GM23338 (cell line): ENCODE results near the gene PKP2. TPM values are rescaled to one million over a fixed set of nuclear protein-coding genes. Genes with fewer than 3 reads are reported as not detected.

Experiments used
- ATAC-seq: fragments of 200-7000 bp; cut with Tn5 transposase; 3 replicates; pipeline ENCODE4 v1.9.1; 2020
- DNase-seq: peaks from one replicate; pipeline ENCODE4 v3.0.0-alpha.2; 2015; ENCODE audit warnings: low spot score
- H2AFZ ChIP-seq: fragments of 200-600 bp; sonication (generic); 2 replicates; pipeline ENCODE4 v1.8.0; 2016; ENCODE audit warnings: antibody characterized with exemption, mild to moderate bottlenecking, moderate library complexity
- H3F3A ChIP-seq: fragments of 200-600 bp; sonication (generic); replicated peaks from 2 replicates; pipeline ENCODE4 v1.8.0; 2017; ENCODE audit warnings: antibody characterized with exemption, mixed run types, low read depth
- H3K27ac ChIP-seq: fragments of 200-600 bp; sonication (generic); 2 replicates; pipeline ENCODE4 v1.6.1; 2016; ENCODE audit warnings: low read depth
- H3K27me3 ChIP-seq: fragments of 200-600 bp; sonication (generic); 2 replicates; pipeline ENCODE4 v1.8.0; 2016; ENCODE audit warnings: mild to moderate bottlenecking, mixed run types, moderate library complexity; ENCODE audit not compliant: insufficient read depth
- H3K36me3 ChIP-seq: fragments of 200-600 bp; sonication (generic); 2 replicates; pipeline ENCODE4 v1.8.0; 2016; ENCODE audit warnings: mild to moderate bottlenecking; ENCODE audit not compliant: insufficient read depth
- H3K4me1 ChIP-seq: fragments of 200-600 bp; sonication (generic); 2 replicates; pipeline ENCODE4 v1.8.0; 2016; ENCODE audit warnings: mild to moderate bottlenecking, moderate library complexity; ENCODE audit not compliant: insufficient read depth
- H3K4me2 ChIP-seq: fragments of 200-600 bp; sonication (generic); 2 replicates; pipeline ENCODE4 v1.7.1; 2017; ENCODE audit warnings: mixed run types
- H3K4me3 ChIP-seq: fragments of 200-600 bp; sonication (generic); 2 replicates; pipeline ENCODE4 v1.6.1; 2016; ENCODE audit warnings: mixed run types
- H3K79me2 ChIP-seq: fragments of 200-600 bp; sonication (generic); replicated peaks from 2 replicates; pipeline ENCODE4 v1.8.0; 2017; ENCODE audit warnings: mild to moderate bottlenecking; ENCODE audit not compliant: insufficient read depth
- H3K9me2 ChIP-seq: fragments of 200-600 bp; sonication (generic); 2 replicates; pipeline ENCODE4 v1.8.0; 2017; ENCODE audit not compliant: insufficient read depth
- H4K20me1 ChIP-seq: fragments of 200-600 bp; sonication (generic); replicated peaks from 2 replicates; pipeline ENCODE4 v1.8.0; 2017; ENCODE audit warnings: mild to moderate bottlenecking; ENCODE audit not compliant: insufficient read depth
- H3K27ac Mint-ChIP-seq: 2 replicates; pipeline ENCODE4 v1.8.0; 2020; ENCODE audit warnings: inconsistent platforms, mild to moderate bottlenecking, moderate library complexity, mixed read lengths
- H3K27me3 Mint-ChIP-seq: 3 replicates; pipeline ENCODE4 v1.8.0; 2022; ENCODE audit warnings: low read depth, mild to moderate bottlenecking, moderate library complexity, mixed read lengths, inconsistent platforms; ENCODE audit not compliant: insufficient read depth, poor library complexity
- H3K36me3 Mint-ChIP-seq: 3 replicates; pipeline ENCODE4 v1.8.0; 2021; ENCODE audit warnings: low read depth, mild to moderate bottlenecking, inconsistent platforms, moderate library complexity, mixed read lengths
- H3K4me1 Mint-ChIP-seq: 3 replicates; pipeline ENCODE4 v1.8.0; 2020; ENCODE audit warnings: mild to moderate bottlenecking, inconsistent platforms, mixed read lengths
- H3K4me3 Mint-ChIP-seq: 3 replicates; pipeline ENCODE4 v1.8.0; 2021; ENCODE audit warnings: moderate library complexity, mild to moderate bottlenecking, inconsistent platforms, mixed read lengths
- H3K9me3 Mint-ChIP-seq: 3 replicates; pipeline ENCODE4 v1.8.0; 2020; ENCODE audit warnings: moderate library complexity, mild to moderate bottlenecking, inconsistent platforms, mixed read lengths
- CREB1 ChIP-seq: fragments of 250-450 bp; sonication (Bioruptor Pico); IDR thresholded peaks from 2 replicates; pipeline ENCODE4 v1.5.0; 2020; ENCODE audit warnings: low read depth, mild to moderate bottlenecking, moderate library complexity
- EZH2 ChIP-seq: fragments of 200-600 bp; sonication (generic); IDR thresholded peaks from one replicate; pipeline ENCODE4 v1.8.0; 2017; ENCODE audit warnings: antibody characterized with exemption, mild to moderate bottlenecking, low read depth; ENCODE audit not compliant: unreplicated experiment
- EZH2phosphoT487 ChIP-seq: fragments of 200-600 bp; sonication (generic); IDR thresholded peaks from one replicate; pipeline ENCODE4 v1.8.1; 2018; ENCODE audit warnings: antibody characterized with exemption; ENCODE audit not compliant: unreplicated experiment
- JUNB ChIP-seq: IDR thresholded peaks from one replicate; pipeline ENCODE4 v1.6.1; 2016; ENCODE audit warnings: antibody characterized with exemption; ENCODE audit not compliant: unreplicated experiment
- NANOG ChIP-seq: IDR thresholded peaks from 2 replicates; pipeline ENCODE4 v1.6.1; 2016; ENCODE audit warnings: antibody characterized with exemption, borderline replicate concordance
- POLR2AphosphoS5 ChIP-seq: IDR thresholded peaks from 2 replicates; pipeline ENCODE4 v1.6.1; 2016; ENCODE audit warnings: antibody characterized with exemption, low read depth
- STAT1 ChIP-seq: IDR thresholded peaks from one replicate; pipeline ENCODE4 v1.6.1; 2016; ENCODE audit warnings: antibody characterized with exemption; ENCODE audit not compliant: unreplicated experiment
- ZNF114 ChIP-seq: fragments of 250-450 bp; sonication (Bioruptor Pico); IDR thresholded peaks from 2 replicates; pipeline ENCODE4 v1.5.0; 2020; ENCODE audit warnings: mild to moderate bottlenecking, moderate library complexity
- ZNF331 ChIP-seq: fragments of 250-450 bp; sonication (Bioruptor Pico); IDR thresholded peaks from 2 replicates; pipeline ENCODE4 v1.5.0; 2020; ENCODE audit warnings: low read depth, mild to moderate bottlenecking, moderate library complexity
- polyA plus RNA-seq: library from polyadenylated mRNA; unstranded; fragments of >200 nt; fragmentation: Nextera tagmentation; extraction: Ambion mirVana; gene quantifications from 2 replicates; pipeline ENCODE4 v1.2.1, GENCODE V29; 2016
- total RNA-seq: library from RNA; depleted of rRNA; stranded (reverse); fragments of >200 nt; shearing (Covaris generic); gene quantifications from 2 replicates; pipeline ENCODE4 v1.2.3, GENCODE V29; 2014
- TF ChIP-seq, protein P1 (sequence below): fragments of 250-450 bp; sonication (Bioruptor Pico); IDR thresholded peaks from 2 replicates; pipeline ENCODE4 v1.5.0; 2020; ENCODE audit warnings: mild to moderate bottlenecking, moderate library complexity
- TF ChIP-seq, protein P2 (sequence below): IDR thresholded peaks from one replicate; pipeline ENCODE4 v1.6.1; 2018; ENCODE audit warnings: antibody characterized with exemption; ENCODE audit not compliant: unreplicated experiment
- TF ChIP-seq, protein P3 (sequence below), 2 experiments: fragments of 200-600 bp in 1 of 2; sonication (generic) in 1 of 2; conservative IDR thresholded peaks; 2 replicates each; pipeline versions ENCODE4 v1.5.1 to v1.6.1; 2016 to 2017; ENCODE audit warnings: antibody characterized with exemption in 2 of 2, low read depth in 2 of 2, mild to moderate bottlenecking in 2 of 2, moderate library complexity in 1 of 2
- TF ChIP-seq, protein P4 (sequence below): IDR thresholded peaks from 2 replicates; pipeline ENCODE4 v1.6.1; 2016; ENCODE audit warnings: antibody characterized with exemption

The PKP2 gene
- total and polyA plus RNA-seq, 2 experiments from 2014 or later: 24.6 to 47.6 TPM

DNA sequence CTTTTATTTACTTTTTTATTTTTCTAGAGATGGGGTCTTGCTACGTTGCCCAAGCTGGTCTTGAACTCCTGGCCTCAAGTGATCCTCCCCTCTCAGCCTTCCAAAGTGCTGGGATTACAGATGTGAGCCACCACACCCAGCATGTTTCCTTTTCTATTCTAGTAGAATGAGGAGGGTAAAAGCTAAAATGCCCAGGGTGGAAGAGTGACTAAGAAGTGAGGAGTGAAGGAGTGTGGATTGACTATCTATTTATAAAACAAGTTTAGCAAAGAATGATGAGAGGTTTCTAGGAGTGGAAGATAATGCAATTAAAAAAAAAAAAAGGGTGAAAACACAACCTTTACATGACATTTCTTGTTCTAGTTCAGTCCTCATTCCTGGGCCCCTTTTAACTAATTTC is 29.8 kb upstream of the PKP2 start:
- Mint-ChIP-seq H3K27me3 (no peaks in the 10 kb centered on the region), H3K36me3 (no peaks in the 10 kb centered on the region), H3K27ac (no peak overlapping the region), H3K9me3 (no peaks in the 10 kb centered on the region; the same call in 2 of the 3 replicates), H3K4me1 (no peaks in the 10 kb centered on the region), H3K4me3 (no peak overlapping the region)
- Histone ChIP-seq H3K79me2 (no peaks in the 10 kb centered on the region), H3K27me3 (no peaks in the 10 kb centered on the region), H3F3A (no peaks in the 10 kb centered on the region), H3K4me1 (no peaks in the 10 kb centered on the region), H4K20me1 (no peaks in the 10 kb centered on the region), H3K4me2 (no peak overlapping the region), H3K27ac (no peak overlapping the region), H3K36me3 (no peaks in the 10 kb centered on the region), H3K9me2 (no peaks in the 10 kb centered on the region), H3K4me3 (no peak overlapping the region), H2AFZ (no peak overlapping the region)
- DNase-seq (no peak), ATAC-seq (no peak)
- TF ChIP-seq NANOG (no peak), ZNF114 (no peak), ZNF331 (CRISPR knock-in tag) (no peak), EZH2 (no peak), POLR2AphosphoS5 (no peak), CREB1 (CRISPR knock-in tag) (no peak), STAT1 (no peak), JUNB (no peak), EZH2phosphoT487 (no peak)
- TF ChIP-seq, protein P1, sequence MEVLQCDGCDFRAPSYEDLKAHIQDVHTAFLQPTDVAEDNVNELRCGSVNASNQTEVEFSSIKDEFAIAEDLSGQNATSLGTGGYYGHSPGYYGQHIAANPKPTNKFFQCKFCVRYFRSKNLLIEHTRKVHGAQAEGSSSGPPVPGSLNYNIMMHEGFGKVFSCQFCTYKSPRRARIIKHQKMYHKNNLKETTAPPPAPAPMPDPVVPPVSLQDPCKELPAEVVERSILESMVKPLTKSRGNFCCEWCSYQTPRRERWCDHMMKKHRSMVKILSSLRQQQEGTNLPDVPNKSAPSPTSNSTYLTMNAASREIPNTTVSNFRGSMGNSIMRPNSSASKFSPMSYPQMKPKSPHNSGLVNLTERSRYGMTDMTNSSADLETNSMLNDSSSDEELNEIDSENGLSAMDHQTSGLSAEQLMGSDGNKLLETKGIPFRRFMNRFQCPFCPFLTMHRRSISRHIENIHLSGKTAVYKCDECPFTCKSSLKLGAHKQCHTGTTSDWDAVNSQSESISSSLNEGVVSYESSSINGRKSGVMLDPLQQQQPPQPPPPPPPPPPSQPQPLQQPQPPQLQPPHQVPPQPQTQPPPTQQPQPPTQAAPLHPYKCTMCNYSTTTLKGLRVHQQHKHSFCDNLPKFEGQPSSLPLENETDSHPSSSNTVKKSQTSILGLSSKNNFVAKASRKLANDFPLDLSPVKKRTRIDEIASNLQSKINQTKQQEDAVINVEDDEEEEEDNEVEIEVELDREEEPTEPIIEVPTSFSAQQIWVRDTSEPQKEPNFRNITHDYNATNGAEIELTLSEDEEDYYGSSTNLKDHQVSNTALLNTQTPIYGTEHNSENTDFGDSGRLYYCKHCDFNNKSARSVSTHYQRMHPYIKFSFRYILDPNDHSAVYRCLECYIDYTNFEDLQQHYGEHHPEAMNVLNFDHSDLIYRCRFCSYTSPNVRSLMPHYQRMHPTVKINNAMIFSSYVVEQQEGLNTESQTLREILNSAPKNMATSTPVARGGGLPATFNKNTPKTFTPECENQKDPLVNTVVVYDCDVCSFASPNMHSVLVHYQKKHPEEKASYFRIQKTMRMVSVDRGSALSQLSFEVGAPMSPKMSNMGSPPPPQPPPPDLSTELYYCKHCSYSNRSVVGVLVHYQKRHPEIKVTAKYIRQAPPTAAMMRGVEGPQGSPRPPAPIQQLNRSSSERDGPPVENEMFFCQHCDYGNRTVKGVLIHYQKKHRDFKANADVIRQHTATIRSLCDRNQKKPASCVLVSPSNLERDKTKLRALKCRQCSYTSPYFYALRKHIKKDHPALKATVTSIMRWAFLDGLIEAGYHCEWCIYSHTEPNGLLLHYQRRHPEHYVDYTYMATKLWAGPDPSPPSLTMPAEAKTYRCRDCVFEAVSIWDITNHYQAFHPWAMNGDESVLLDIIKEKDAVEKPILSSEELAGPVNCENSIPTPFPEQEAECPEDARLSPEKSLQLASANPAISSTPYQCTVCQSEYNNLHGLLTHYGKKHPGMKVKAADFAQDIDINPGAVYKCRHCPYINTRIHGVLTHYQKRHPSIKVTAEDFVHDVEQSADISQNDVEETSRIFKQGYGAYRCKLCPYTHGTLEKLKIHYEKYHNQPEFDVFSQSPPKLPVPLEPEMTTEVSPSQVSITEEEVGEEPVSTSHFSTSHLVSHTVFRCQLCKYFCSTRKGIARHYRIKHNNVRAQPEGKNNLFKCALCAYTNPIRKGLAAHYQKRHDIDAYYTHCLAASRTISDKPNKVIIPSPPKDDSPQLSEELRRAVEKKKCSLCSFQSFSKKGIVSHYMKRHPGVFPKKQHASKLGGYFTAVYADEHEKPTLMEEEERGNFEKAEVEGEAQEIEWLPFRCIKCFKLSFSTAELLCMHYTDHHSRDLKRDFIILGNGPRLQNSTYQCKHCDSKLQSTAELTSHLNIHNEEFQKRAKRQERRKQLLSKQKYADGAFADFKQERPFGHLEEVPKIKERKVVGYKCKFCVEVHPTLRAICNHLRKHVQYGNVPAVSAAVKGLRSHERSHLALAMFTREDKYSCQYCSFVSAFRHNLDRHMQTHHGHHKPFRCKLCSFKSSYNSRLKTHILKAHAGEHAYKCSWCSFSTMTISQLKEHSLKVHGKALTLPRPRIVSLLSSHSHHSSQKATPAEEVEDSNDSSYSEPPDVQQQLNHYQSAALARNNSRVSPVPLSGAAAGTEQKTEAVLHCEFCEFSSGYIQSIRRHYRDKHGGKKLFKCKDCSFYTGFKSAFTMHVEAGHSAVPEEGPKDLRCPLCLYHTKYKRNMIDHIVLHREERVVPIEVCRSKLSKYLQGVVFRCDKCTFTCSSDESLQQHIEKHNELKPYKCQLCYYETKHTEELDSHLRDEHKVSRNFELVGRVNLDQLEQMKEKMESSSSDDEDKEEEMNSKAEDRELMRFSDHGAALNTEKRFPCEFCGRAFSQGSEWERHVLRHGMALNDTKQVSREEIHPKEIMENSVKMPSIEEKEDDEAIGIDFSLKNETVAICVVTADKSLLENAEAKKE (CRISPR knock-in tag): no peak
- TF ChIP-seq, protein P2, sequence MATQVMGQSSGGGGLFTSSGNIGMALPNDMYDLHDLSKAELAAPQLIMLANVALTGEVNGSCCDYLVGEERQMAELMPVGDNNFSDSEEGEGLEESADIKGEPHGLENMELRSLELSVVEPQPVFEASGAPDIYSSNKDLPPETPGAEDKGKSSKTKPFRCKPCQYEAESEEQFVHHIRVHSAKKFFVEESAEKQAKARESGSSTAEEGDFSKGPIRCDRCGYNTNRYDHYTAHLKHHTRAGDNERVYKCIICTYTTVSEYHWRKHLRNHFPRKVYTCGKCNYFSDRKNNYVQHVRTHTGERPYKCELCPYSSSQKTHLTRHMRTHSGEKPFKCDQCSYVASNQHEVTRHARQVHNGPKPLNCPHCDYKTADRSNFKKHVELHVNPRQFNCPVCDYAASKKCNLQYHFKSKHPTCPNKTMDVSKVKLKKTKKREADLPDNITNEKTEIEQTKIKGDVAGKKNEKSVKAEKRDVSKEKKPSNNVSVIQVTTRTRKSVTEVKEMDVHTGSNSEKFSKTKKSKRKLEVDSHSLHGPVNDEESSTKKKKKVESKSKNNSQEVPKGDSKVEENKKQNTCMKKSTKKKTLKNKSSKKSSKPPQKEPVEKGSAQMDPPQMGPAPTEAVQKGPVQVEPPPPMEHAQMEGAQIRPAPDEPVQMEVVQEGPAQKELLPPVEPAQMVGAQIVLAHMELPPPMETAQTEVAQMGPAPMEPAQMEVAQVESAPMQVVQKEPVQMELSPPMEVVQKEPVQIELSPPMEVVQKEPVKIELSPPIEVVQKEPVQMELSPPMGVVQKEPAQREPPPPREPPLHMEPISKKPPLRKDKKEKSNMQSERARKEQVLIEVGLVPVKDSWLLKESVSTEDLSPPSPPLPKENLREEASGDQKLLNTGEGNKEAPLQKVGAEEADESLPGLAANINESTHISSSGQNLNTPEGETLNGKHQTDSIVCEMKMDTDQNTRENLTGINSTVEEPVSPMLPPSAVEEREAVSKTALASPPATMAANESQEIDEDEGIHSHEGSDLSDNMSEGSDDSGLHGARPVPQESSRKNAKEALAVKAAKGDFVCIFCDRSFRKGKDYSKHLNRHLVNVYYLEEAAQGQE: no peak
- TF ChIP-seq, protein P3, sequence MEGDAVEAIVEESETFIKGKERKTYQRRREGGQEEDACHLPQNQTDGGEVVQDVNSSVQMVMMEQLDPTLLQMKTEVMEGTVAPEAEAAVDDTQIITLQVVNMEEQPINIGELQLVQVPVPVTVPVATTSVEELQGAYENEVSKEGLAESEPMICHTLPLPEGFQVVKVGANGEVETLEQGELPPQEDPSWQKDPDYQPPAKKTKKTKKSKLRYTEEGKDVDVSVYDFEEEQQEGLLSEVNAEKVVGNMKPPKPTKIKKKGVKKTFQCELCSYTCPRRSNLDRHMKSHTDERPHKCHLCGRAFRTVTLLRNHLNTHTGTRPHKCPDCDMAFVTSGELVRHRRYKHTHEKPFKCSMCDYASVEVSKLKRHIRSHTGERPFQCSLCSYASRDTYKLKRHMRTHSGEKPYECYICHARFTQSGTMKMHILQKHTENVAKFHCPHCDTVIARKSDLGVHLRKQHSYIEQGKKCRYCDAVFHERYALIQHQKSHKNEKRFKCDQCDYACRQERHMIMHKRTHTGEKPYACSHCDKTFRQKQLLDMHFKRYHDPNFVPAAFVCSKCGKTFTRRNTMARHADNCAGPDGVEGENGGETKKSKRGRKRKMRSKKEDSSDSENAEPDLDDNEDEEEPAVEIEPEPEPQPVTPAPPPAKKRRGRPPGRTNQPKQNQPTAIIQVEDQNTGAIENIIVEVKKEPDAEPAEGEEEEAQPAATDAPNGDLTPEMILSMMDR (conservative IDR thresholded peaks at IDR 0.05; ENCODE audit: low read depth in 2 of 2): no peak
- TF ChIP-seq, protein P4, sequence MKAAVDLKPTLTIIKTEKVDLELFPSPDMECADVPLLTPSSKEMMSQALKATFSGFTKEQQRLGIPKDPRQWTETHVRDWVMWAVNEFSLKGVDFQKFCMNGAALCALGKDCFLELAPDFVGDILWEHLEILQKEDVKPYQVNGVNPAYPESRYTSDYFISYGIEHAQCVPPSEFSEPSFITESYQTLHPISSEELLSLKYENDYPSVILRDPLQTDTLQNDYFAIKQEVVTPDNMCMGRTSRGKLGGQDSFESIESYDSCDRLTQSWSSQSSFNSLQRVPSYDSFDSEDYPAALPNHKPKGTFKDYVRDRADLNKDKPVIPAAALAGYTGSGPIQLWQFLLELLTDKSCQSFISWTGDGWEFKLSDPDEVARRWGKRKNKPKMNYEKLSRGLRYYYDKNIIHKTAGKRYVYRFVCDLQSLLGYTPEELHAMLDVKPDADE: no peak
